GM19452 (cell line): ENCODE data around the gene P2RX1.

Source experiments
- ATAC-seq: cut with Tn5 transposase; IDR thresholded peaks from one replicate; pipeline ENCODE4 v1.9.1; 2021; ENCODE audit not compliant: unreplicated experiment

P2RX1 gene

DNA sequence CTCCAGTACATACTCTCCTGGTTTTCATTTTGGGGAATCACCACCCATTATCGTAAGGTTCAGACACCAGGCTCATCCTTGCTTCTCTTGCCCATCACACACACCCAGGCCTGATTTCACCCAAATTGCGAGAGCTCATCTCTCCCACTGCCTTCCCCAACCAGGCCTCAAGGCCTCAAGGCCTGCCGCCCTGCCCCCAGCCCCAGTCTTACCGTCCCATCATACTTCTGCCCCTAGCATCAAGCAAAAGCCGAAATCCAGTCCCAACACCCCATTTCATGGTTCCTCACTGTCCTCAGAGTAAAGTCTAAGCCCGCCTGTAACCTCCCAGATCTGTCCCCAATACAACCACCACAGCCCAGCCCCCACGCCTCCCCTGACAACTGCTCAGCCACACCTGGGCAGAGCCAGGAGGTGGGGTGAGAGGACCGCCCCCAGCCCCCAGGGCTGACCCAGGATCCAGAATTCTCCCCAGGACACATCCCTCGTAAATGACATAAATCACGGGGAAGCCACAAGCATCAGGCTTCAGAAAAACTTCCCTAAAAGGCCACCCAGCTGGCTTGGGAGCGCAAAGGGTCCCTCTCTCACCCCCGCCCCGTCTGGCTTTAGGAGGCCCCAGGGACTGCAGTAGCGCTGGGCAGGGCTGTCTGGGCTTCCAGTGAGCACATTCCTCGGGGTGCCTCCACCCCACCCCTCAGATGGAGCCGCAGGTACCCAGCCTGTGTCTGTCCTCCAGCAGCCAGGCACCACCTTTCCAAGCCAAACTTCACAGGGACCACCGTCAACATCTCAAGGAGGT is 9.6 kb upstream of the P2RX1 start:
- no peak for ATAC-seq

DNA sequence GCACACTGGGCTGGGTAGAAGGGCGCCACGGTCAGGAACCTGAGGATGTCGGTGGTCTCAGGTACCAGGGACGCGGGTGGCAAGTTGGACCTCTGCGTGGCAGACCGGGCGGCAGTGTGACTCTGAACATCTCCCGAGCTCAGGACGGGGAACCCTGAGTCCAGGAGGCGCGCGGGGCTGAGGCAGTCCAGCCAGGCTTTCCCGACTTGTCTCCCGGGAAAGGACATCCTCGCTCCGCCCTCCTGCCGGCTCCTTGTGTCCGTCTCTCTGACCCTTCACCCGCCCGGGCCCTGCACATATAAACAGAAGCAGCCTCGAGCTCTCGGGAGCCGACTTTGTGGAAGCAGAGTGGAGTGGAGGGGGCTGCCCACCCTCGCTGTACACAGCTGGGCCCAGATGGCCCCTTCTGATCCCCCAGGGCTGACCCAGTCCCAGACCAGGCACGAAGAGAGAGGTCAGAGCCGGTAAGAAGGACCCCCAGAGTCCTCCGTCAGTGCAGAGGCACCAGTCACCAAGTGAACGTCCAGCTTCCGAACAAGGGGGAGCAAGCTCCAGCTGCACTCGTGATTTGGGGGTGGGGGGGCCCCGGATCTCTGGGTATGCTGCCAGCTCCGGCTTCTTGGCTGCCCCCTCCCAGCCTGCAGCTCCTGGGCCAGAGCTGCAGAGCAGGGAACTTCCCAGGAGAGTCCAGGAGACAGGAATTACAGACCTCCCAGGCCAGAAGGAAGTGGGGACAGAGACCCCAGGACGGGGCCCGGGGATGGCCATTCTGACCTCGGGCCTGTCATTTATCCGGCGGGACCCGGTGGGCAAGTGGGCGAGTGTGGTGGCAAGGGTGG is 8.5 kb upstream of the P2RX1 start:
- ATAC-seq: no peak

DNA sequence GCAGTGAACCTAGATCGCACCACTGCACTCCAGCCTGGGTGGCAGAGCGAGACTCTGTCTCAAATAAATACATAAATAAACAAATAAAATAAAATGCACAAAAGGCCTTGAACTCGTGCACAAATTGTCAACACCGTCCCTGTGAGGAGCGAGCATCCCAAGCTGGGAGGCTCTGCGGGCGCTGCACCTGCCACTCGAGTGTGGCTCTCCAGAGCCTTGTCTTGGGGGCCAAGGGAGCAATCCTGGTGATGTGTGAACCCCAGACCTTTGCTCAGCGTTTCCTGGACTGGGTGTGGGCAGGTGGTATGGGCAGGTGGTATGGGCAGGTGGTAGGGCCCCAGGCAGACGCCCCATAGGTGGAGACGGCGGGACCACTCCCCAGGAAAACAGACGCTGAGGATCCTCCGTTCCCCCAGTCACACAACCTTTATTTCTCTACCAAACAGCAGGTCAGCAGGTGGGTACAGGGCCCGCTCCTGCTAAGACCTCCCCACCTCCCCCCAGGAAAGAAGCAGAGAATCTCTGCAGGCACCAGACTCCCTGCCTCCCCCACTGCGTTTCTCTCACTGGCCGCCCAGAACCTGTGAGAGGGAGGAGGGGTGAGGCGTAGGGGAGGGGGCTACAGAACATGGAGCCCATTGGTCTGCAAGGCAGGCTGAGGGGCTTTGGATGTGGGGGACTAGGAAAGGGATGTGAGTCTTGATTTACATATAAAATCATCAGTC is 7.4 kb upstream of the P2RX1 start:
- ATAC-seq: no peak

DNA sequence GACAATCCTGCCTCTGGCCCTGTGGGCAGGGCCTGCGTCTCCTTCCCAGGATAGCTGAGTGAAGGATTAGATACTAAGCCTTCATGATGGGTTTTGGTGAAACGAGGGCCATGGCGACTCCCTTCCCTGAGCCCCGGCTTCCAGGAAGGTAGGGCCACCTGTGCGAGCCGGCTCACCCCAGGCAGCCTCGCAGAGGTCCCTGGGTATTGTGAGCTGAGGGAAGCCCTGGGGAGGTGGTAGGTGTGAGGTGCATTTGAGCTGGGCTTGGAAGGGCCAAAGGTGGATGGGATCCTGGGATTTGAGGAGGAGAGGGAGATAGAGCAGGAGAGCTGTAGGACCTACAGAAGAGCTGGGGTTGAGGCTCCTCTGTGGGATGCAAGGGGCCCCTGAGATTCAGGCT is 6.5 kb upstream of the P2RX1 start:
- no peak for ATAC-seq

DNA sequence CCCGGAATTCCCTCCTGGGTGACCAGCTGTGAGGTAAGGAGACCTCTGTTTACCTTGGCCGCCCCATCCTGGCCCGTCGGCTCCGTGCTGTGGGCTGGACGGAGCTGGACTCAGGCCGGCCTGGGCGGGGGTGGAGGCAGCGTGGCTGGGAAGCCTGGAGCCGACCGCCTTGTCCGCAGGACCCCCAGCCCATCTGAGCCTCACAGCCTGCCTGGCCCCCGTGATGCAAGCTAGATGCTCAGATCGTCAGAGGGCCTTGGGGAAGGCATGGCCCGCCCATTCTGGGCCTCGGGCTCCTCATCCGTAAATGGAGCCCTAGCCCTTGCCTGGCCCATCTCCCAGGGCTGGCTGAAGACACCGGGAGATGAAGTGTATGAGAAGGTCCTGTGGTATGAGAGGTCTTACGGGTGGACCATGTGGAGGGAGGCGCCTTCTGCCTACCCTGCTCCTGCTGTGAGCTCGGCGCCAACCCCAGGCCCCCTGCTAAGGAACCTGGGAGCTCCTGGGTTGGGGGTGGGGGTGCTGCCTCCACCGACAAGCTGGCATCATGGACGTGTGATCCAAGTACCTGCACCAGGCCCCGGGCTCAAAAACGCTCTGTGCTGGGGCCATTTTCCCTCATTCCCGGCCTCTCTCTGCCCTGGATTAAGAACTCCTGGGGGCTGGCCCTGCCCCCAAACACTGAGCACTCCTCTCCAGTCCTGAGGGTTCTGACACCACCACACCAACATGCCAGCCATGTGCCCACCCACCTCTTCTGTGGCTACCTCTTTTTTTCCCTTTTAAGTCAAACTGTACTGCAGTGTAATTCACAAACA is 5.4 kb upstream of the P2RX1 start:
- ATAC-seq: no peak

DNA sequence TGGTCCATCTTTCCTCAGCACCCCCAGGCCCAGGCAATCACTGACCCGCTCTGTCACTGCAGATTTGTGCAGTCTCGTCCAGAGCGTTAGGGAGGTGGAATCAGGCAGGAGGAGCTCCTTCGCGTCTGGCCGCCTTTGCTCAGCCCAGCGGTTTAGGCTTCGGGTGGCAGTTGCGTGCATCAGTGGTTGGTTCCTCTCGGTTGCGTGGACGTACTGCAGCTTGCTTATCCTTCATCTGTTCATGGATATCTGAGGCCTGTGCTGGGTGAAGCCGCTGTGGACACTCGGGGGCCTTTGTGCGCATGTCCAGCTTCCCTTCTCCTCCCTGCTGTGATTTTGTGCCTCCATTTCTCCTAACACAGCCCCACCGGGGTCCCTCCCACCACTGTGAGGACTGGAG is 4.7 kb upstream of the P2RX1 start:
- ATAC-seq: no peak

DNA sequence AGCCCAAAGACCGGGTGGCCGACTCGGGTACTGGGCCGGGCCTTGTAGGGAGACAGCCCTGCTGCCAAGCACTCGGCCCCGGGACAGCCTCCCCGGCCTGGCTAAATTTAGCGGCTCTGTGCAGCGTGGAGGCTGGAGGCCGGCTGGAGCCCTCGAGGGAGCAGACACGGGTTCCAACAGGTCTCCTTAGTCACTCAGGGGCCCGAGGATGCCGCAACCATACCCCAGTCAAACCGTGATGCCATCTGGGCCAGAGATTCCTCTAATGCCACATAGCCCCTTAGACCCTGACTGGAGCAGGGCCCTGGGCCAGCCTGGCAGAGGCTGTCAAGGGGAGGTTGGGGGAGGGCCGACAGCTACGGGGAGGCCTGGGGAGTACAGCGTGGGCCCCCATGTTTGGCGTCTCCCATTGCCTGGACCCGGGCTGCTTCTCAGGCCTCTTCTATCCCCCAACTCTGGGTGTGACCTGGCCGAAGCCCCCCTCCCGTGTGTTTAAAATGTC is 2.9 kb upstream of the P2RX1 start:
- no peak for ATAC-seq

DNA sequence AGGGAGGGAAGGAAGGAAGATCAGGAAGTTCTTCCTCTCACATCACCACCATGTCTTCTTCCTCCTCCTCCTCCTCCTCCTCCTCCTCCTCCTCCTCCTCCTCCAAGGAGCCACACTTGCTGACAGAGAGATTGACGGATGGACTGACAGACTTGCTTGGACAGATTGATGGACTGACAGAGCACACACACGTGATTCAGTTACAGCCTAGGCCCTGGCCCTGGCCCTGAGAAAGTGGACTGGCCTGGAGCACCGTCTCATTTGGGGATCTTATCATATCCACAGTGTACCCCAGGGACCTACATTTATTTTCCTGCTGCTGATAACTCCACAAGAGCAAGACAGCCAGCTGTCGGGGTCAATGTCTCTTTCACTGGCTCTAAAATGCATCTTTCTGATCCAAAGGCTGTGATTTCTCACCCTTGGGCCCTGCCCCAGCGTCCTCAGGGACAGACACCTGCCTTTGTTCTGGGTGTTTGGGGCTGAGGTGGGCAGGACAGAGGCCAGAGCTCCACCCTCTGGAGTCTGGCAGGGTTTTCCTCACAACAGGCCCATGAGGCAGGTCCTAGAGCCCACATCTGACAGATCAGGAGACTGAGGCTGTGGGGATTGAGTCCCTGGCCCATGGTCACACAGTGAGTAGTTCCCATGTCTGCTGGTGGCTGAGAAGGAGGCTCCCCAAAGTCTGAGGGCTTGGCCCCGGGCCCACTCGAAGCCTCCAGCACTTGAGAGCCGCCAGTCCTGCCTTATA is 2.3 kb upstream of the P2RX1 start:
- ATAC-seq: no peak

DNA sequence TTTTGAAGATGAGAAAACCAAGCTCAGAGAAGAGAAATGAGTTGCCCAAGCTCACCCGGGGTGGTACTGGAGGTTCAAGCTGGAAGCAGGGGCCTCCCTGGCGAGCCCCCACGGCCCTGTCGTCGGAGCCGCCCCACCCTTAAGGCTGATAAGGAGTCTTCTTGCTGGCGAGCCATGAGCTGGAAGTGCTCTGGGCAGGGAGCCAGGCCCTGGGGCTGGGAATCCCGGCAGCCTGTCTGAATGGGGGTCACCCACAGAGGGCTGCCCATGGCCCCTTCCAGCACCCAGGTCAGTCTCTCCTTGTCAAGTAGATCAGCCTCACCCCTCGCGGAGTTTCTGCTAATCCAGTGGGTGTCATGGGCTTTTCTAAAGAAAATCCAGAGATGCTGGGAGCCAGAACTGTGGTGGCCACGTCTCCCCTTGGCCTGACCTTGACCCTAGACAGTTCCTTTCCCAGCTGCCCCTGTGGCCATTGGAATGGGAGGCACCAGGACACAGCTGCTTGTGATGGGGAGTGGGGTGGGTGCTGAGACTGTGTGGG is 1.2 kb upstream of the P2RX1 start:
- ATAC-seq: no peak

DNA sequence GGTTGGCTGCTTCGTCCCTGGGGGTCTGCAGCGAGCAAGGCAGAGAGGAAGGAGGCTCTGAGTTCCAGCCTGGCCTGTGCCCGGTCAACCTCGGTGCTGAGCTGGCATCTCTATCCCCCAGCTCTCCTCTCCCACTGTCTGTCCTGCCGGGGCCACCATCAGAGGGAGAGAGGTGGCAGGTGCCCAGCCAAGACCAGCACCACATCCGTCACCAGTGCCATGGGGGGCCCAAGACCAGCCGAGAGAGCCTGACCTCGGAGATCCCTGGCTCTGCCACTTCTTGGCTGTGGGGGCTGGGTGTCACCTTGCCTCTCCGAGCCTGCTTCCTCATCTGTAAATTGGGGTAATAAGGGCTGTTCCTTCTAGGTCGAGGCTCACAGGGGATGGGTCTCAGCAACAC is 560 bp upstream of the P2RX1 start:
- no peak for ATAC-seq

DNA sequence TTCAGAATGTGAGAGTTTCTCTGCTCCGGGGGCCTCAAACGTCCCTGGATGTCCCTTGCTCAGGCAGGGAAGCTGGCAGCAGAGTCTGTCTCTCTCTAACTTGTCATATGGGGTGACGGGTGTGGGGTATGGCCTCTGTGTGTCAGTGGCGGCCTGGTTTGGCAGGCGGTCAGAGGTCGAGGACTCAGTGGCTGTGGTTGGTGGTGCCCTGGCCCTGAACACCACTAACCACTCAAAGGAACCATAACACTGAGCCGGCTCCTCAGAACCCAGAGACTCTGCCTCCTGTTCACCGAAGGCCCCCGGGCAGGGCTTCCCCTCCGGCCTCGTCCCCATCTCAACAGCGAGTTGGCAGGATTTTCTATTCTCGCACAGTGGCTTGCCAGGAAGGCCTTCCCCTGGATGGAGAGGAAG is 677 bp downstream of the P2RX1 start:
- ATAC-seq: no peak

DNA sequence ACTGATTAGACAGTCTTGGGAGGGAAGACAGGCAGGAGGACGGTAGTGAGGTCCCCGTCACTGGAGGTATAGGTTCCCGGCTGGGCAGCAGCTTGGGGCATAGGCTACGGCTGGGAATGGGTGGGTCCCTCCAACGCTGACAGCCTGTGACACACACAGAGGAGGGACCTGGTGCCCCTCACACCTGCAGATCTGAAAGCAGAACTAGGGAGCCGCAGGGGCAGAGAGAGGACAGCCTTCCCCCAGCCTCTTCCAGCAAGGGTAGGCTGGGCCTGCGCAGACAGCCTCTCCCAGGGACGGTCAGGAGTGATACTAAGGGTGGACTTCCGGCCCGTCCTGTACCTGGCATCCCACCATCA is 2.0 kb downstream of the P2RX1 start:
- peak; percentile 48 for ATAC-seq

DNA sequence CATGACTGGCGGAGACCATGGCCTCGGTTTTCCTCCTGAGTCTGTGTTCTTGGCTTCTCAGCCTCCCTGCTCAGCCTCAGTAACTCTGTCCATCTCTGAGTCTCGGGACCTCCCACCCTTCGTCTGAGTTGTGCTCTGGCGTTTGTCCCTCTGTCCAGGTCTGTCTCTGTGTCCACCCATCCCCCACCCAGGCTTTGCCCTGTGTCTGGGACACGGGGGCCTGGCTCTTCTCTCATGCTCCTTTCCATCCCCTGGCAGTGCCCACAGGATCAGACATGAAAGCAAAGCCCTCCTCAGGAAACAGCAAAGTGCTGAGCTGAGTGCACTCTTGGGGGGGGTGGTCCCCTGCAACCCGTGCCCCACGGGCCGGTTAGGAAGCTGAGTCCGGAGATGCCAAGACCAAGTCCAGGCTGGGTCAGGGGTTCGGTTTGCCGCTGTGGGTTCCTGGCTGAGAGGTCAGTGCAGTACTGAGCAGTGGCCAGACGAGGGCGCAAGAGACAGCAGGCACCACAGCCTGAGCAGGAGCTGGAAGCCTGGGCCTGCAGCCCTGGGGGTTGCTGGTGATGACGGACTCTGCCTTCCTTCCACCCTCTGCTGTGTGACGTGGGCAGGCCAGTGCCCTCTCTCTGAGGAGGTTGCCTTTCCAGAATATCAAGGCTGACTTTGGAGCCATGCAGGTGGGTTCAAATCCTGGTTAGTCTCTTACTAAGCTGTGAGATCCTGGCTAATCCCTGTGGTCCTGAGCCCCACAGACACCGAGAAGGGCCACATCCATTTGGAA is 2.5 kb downstream of the P2RX1 start:
- ATAC-seq: peak; percentile 39

DNA sequence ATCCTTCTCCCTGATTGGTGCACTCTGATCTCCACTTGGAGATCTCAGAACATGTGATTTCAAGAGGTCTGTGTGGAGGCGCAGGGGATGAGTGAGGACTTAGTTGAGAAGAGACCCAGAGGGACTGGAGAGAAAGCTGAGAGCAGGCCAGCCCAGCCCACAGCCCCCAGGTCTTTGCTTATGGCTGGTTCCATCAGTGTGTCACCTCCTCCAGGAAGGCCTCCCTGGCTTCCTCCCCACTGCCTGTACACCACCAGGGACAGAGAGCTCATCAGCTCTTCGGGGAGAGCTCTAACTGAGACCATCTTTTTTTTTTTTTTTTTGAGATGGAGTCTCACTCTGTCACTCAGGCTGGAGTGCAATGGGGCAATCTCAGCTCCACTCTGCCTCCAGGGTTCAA is 3.4 kb downstream of the P2RX1 start:
- ATAC-seq: no peak

DNA sequence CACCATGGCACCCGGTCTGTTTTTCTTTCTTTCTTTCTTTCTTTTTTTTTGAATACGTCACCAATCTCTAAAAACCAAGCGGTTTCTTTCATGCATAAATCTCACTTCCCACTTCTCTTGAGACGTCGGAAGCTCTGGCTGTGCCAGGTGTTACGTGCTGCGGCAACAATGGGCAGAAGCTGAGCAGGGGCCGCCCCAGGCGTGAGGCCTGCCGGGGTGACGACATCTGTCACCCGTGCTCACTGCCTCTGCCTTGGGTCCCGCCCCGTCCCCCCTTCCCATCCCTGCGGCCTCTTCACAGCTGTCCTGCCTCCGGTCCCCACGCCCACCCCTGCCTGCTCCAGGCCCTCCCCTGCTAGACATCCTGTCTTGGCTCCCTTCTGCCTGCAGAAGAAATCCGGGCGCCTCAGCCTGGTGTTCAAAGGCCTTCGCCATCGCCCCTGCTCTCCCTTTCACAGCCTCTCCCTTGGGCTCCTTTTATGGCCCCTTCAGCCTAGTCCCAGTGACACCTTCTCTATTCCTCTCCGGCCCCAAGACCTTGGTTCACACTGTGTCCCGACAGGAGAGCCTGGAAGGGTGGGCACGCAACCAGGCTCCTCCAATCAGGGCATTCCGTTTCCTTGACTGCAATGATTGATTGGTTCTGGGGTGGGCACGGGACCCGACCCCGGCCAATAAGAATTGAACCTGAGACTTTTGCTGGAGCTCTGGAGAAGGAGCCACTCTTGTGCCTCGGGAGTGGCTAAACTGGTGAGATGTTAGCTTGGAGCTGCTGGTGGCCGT is 4.8 kb downstream of the P2RX1 start:
- ATAC-seq: peak; percentile 66

DNA sequence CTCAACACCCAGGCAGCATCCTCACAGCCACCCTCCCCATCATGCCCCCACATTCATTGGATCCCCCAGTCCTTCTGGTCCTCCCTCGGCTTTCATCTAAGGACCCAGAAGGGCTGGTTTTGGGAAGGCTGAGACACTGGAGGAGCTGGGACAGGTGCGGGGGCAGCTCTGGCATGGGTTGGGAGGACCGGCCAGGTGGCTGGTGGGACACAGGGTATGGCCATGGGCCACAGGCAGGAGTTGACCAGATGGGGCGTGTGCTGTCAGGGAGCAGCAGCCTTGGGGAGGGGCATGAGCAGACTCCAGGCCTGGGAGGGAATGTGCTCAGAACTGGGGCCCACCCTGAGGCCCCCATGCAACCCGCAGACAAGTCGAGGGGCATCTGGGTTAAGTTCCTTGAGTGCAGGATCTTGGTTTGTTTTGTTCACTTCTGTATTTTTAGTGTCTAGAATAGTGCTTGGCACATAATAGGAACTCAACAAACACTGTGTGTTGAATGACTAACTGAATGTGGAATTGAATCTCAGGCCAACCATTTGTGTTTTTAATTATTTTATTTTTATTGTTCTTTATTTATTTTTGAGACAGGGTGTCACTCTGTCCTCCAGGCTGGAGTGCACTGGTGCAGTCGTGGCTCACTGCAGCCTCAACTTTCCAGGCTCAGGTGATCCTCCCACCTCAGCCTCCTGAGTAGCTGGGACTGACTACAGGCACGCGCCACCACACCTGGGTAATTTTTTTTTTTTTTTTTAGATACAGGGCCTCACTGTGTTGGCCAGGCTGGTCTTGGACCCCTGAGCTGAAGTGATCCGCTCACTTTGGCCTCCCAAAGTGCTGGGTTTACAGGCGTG is 5.6 kb downstream of the P2RX1 start:
- no peak for ATAC-seq

DNA sequence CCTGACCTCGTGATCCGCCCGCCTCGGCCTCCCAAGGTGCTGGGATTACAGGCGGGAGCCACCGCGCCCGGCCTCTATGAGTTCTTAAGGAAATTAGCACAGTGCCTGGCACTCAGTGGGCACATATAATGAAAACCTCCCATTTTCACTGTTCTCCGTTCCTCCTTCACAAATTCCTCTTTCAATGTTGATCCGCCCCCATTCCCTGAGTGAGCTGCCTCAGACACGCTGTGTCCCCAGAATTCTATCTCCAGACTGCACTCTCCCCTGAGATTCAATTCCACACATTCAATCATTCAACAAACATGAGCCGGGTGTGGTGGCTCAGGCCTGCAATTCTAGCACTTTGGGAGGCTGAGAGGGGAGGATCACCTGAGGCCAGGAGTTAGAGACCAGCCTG is 7.0 kb downstream of the P2RX1 start:
- ATAC-seq: no peak
